ENCODE results near the gene LRFN2.

Gene LRFN2

DNA sequence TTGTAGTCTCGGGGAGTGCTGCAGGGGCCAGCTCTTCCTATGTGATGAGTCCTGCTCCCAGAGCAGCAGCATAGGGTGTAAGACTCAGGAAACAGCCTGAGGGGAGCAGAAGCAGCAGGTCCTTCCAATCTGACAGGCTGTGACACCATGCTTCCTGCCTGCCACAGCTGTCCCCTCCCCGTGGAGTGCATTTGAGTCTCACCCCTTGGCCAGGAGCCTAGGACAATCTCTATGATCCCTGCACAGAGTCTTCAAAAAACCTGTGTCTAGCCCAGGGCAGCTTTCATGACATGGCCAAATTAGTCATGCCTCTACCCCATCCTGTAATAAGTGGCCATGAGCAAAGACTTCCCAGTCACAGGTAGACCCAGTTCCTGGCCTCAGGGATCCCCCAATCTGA, 23.1 kb upstream of the LRFN2 start:
- no peak overlapping the region for H3K4me3 ChIP-seq (ENCODE audit: low read depth, low read length)
- TF ChIP-seq, protein P1, sequence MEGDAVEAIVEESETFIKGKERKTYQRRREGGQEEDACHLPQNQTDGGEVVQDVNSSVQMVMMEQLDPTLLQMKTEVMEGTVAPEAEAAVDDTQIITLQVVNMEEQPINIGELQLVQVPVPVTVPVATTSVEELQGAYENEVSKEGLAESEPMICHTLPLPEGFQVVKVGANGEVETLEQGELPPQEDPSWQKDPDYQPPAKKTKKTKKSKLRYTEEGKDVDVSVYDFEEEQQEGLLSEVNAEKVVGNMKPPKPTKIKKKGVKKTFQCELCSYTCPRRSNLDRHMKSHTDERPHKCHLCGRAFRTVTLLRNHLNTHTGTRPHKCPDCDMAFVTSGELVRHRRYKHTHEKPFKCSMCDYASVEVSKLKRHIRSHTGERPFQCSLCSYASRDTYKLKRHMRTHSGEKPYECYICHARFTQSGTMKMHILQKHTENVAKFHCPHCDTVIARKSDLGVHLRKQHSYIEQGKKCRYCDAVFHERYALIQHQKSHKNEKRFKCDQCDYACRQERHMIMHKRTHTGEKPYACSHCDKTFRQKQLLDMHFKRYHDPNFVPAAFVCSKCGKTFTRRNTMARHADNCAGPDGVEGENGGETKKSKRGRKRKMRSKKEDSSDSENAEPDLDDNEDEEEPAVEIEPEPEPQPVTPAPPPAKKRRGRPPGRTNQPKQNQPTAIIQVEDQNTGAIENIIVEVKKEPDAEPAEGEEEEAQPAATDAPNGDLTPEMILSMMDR (IDR thresholded peaks at IDR 0.05; ENCODE audit: low read depth, low read length): no peak

- H3K4me3 ChIP-seq (ENCODE audit: low read depth, low read length): no peak overlapping the region
- TF ChIP-seq, protein P1 (IDR thresholded peaks at IDR 0.05; ENCODE audit: low read depth, low read length): no peak
Measured at GRCh38 chr6:40606981-40607380, 19.8 kb upstream of the LRFN2 start.

GRCh38 chr6:40606526-40606925, 19.4 kb upstream of the LRFN2 start:
- TF ChIP-seq, protein P1 (IDR thresholded peaks at IDR 0.05; ENCODE audit: low read depth, low read length): no peak
- H3K4me3 ChIP-seq (ENCODE audit: low read depth, low read length): no peak overlapping the region

DNA sequence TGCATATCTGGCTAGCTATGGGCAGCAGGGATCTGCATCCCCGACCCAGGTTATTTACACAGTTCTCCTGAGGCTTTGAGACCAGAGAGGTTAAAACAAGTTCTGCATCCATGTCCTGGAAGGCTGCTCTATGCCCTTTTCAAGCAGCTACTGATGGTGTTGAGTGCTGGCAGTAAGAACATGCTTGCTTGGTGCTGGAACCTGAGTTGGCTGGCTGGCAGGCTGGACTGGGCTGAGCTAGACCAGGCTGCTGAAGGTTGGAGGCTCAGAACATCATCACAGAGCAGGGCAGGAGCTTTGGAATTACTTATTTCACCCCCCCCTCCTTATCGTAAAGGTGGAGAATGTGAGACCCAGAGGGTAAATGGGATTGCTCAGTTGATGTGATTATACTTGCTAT, 16.9 kb upstream of the LRFN2 start:
- no peak overlapping the region for H3K4me3 ChIP-seq (ENCODE audit: low read depth, low read length)
- TF ChIP-seq, protein P1 (IDR thresholded peaks at IDR 0.05; ENCODE audit: low read depth, low read length): no peak

DNA sequence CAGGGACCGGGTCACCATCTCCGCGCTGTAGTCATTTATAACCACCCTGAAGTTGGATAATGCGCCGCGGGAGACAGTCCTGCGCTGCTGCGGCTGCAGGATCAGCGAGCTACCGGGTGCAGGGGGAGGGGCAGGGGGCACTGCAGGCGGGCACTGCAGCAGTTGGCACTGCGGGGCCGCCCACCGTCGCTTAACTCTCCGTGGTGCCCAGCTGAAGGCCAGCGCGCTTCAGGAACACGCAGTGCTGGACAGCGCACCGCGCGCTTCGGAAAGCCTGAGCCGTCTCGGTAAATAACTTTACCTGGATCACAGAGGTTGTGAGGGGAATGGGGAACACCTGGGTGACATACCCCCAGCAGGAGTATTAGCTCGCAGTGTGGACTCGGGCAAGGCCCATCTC, 12.4 kb upstream of the LRFN2 start:
- TF ChIP-seq, protein P1 (IDR thresholded peaks at IDR 0.05; ENCODE audit: low read depth, low read length): no peak
- H3K4me3 ChIP-seq (ENCODE audit: low read depth, low read length): no peak overlapping the region

DNA sequence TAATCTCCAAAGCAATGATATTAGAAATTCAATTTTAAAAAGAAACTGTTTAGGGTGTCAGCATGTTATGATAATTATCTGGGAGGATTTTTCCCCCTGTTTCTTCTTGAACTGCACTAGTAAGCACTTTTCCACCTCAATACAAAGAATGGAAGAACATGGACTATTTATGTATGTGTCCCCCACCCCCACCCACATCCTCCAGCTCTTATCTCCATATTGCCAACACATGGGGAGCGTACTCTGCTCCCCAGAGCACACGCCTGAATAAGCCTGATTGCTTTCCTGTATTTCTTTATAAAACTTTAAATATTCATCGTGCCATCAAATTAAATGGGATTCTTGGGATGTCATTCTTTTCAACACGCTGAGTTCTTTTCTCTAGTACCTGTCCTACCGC, 11.4 kb upstream of the LRFN2 start:
- TF ChIP-seq, protein P1 (IDR thresholded peaks at IDR 0.05; ENCODE audit: low read depth, low read length): no peak

GRCh38 chr6:40597301-40597700, 10.1 kb upstream of the LRFN2 start:
- no peak overlapping the region for H3K4me3 ChIP-seq (ENCODE audit: low read depth, low read length)
- TF ChIP-seq, protein P1 (IDR thresholded peaks at IDR 0.05; ENCODE audit: low read depth, low read length): no peak

More for the DNA sequence above, 11.4 kb upstream of the LRFN2 start:
- no peak overlapping the region for H3K4me3 ChIP-seq (ENCODE audit: low read depth, low read length)

Measured in WI38 (cell line).